Measurements from ENCODE around the gene PHLPP2.

Gene PHLPP2, protein sequence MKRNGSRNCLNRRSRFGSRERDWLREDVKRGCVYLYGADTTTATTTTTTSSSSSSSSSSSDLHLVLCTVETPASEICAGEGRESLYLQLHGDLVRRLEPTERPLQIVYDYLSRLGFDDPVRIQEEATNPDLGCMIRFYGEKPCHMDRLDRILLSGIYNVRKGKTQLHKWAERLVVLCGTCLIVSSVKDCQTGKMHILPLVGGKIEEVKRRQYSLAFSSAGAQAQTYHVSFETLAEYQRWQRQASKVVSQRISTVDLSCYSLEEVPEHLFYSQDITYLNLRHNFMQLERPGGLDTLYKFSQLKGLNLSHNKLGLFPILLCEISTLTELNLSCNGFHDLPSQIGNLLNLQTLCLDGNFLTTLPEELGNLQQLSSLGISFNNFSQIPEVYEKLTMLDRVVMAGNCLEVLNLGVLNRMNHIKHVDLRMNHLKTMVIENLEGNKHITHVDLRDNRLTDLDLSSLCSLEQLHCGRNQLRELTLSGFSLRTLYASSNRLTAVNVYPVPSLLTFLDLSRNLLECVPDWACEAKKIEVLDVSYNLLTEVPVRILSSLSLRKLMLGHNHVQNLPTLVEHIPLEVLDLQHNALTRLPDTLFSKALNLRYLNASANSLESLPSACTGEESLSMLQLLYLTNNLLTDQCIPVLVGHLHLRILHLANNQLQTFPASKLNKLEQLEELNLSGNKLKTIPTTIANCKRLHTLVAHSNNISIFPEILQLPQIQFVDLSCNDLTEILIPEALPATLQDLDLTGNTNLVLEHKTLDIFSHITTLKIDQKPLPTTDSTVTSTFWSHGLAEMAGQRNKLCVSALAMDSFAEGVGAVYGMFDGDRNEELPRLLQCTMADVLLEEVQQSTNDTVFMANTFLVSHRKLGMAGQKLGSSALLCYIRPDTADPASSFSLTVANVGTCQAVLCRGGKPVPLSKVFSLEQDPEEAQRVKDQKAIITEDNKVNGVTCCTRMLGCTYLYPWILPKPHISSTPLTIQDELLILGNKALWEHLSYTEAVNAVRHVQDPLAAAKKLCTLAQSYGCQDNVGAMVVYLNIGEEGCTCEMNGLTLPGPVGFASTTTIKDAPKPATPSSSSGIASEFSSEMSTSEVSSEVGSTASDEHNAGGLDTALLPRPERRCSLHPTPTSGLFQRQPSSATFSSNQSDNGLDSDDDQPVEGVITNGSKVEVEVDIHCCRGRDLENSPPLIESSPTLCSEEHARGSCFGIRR (N-terminal part only)

DNA sequence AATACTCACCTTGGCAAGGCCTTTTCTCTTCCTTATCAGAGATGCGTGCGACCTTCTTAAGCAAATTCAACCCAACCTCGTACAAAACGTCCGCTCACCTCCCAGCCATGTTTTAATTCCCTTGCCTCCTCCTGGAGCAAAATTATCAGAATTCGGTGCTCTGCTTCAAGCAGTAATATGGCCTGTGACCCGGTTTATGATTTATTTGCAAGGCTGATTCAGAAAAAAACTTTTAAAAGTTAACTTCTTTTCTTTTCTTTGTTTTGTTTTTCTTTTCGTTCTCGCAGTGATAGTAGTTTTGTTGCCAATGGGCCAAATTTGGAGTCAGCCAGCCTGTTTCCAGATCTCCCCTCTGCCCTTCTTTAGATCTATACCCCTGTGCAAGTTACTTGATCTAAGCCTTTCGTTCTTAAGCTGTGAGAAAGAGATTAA lies at the start of gene PHLPP2:
Gene PHLPP2, minus strand, starts transcription at position 382 of the 432 bp plus-strand sequence. CDS start 9,906 bp downstream, outside the sequence.
- no peaks in the 10 kb centered on the region for H3K27me3 ChIP-seq (ENCODE audit: insufficient read depth, low read depth, severe bottlenecking)
- H3K9me3 ChIP-seq (ENCODE audit: severe bottlenecking): no peaks in the 10 kb centered on the region
- DNase-seq: no peak
- peak within 1 kb of the TSS; percentile 87 for H3K4me3 ChIP-seq (ENCODE audit: low read depth, low read length)
- peak within 1 kb of the TSS; percentile 93 for H3K27ac ChIP-seq
- TF ChIP-seq, protein P1, sequence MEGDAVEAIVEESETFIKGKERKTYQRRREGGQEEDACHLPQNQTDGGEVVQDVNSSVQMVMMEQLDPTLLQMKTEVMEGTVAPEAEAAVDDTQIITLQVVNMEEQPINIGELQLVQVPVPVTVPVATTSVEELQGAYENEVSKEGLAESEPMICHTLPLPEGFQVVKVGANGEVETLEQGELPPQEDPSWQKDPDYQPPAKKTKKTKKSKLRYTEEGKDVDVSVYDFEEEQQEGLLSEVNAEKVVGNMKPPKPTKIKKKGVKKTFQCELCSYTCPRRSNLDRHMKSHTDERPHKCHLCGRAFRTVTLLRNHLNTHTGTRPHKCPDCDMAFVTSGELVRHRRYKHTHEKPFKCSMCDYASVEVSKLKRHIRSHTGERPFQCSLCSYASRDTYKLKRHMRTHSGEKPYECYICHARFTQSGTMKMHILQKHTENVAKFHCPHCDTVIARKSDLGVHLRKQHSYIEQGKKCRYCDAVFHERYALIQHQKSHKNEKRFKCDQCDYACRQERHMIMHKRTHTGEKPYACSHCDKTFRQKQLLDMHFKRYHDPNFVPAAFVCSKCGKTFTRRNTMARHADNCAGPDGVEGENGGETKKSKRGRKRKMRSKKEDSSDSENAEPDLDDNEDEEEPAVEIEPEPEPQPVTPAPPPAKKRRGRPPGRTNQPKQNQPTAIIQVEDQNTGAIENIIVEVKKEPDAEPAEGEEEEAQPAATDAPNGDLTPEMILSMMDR (IDR thresholded peaks at IDR 0.05; ENCODE audit: low read depth, low read length): no peak
- H3K36me3 ChIP-seq: peaks cover 5% of the 10 kb centered on the region; the same call in 1 of the 2 replicates

DNA sequence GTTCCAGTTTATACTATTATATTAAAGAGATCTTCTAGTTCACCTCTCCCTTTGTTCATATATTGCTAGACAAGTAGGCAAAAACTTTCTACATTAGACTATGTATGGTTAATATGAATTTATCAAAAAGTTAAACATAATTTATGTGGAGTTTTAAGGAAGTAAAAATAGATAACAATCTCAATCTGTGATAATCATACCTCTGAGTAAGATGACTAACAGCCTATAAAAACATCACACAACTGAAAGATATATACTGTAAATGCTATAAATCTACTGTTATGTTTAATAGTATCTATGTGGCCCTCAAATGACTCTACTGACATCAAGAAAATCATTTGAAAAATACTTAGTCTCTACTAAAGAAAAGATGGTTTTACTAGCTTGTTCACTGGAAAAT lies 47.1 kb upstream of the PHLPP2 start:
- TF ChIP-seq, protein P1 (IDR thresholded peaks at IDR 0.05; ENCODE audit: low read depth, low read length): no peak
- DNase-seq: no peak
- Histone ChIP-seq H3K4me3 (ENCODE audit: low read depth, low read length) (no peak overlapping the region), H3K27me3 (ENCODE audit: insufficient read depth, low read depth, severe bottlenecking) (no peaks in the 10 kb centered on the region), H3K36me3 (peaks cover 36% of the 10 kb centered on the region), H3K27ac (no peak overlapping the region), H3K9me3 (ENCODE audit: severe bottlenecking) (no peaks in the 10 kb centered on the region)

DNA sequence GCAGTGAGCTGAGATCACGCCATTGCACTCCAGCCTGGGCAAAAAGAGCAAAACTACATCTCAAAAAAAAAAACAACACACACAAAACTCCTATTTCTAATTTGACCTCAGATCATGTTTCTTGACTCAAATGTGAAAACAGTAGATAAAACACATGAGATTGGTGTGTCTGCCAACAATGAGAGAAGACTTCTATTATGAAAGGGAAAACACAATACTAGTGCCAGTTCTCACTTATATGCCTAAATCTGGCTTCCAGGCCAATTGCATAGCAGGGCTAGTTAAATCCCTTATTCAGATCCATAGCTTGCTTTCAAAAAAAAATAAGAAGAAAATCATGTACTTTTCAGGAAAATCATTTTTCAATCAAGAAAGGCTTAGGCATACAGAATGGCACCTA lies 44.7 kb upstream of the PHLPP2 start:
- TF ChIP-seq, protein P1 (IDR thresholded peaks at IDR 0.05; ENCODE audit: low read depth, low read length): no peak
- no peak for DNase-seq
- Histone ChIP-seq H3K36me3 (peaks cover 43% of the 10 kb centered on the region), H3K4me3 (ENCODE audit: low read depth, low read length) (no peak overlapping the region), H3K9me3 (ENCODE audit: severe bottlenecking) (no peaks in the 10 kb centered on the region), H3K27ac (no peak overlapping the region), H3K27me3 (ENCODE audit: insufficient read depth, low read depth, severe bottlenecking) (no peaks in the 10 kb centered on the region)

DNA sequence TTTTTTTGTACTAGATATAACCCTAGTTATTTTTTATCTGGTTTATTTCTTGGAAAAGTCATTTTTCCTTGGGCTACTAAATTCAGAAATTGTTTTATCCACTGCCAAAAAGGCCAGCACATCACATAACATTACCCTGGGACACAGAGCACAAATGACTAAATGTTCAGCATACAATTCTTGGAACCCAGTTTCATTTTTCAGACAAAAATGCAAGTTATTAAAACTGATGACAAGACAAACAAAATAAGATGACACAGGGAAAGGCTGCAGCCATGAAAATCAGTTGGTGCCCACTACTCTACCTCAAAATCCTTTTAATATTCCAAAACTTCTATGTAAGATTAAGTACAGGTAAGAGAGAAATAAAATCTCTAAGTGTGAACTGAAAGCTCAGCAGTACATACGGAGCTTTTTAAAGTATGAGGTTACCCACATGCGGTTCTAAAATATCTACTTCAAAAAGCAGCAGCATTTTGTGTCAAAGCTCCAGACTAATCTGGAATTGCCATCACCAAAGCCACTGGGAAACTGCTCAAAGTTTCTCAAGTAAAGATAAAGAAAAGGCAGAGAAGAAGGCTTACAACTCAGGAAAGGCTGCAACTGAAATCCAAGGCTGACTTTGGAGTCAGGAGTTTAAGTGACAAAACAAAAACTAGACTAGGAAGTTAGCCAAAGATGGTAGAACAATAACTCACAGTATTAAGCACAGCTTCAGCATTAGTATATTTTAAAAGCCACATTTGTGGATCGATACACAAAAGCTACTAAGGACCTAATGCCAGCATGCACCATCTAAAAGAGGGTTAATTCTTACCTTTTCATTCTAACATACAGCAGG lies 42.8 kb upstream of the PHLPP2 start:
- H3K9me3 ChIP-seq (ENCODE audit: severe bottlenecking): no peaks in the 10 kb centered on the region
- H3K27me3 ChIP-seq (ENCODE audit: insufficient read depth, low read depth, severe bottlenecking): no peaks in the 10 kb centered on the region
- no peak overlapping the region for H3K4me3 ChIP-seq (ENCODE audit: low read depth, low read length)
- DNase-seq: no peak
- TF ChIP-seq, protein P1 (IDR thresholded peaks at IDR 0.05; ENCODE audit: low read depth, low read length): no peak
- H3K27ac ChIP-seq: no peak overlapping the region
- H3K36me3 ChIP-seq: peaks cover 41% of the 10 kb centered on the region

DNA sequence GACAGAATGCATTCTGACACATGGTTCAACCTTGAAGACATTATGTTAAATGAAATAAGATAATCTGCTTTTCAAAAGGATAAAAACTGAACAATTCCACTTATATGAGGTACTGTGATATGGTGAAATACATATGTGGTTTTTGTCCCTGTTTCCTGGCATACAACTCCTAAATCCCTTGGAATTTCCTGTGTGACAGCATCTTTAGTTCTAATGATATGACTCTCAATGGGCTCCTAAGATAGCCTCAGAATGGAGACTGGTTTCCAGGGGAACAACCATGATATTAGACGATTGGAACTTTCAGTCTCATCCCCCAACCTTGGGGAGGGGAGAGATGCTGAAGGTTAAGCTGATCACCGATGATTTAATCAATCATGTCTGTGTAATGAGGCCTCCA lies 37.7 kb upstream of the PHLPP2 start:
- Histone ChIP-seq H3K4me3 (ENCODE audit: low read depth, low read length) (no peak overlapping the region), H3K9me3 (ENCODE audit: severe bottlenecking) (no peaks in the 10 kb centered on the region), H3K36me3 (peaks cover 32% of the 10 kb centered on the region), H3K27me3 (ENCODE audit: insufficient read depth, low read depth, severe bottlenecking) (no peaks in the 10 kb centered on the region), H3K27ac (no peak overlapping the region)
- TF ChIP-seq, protein P1 (IDR thresholded peaks at IDR 0.05; ENCODE audit: low read depth, low read length): no peak
- no peak for DNase-seq

Data from WERI-Rb-1 (cell line).